A204.1 (cell line): ENCODE data around the gene BASP1.
"Not testable (repeated sequence)": the region's sequence is repeated elsewhere in the genome, so short reads cannot be mapped to it uniquely, and the experiment has no call there.

Experiments
- FAIRE-seq: peaks from 2 replicates; lab custom pipeline; 2012; peaks lifted over from hg19 to GRCh38; lab: Jason Lieb, UNC

Gene BASP1

GRCh38 chr5:17290540-17290974, 73.1 kb downstream of the BASP1 start:
- no peak for FAIRE-seq

- no peak for FAIRE-seq
Observed at GRCh38 chr5:17292434-17293015, 75.1 kb downstream of the BASP1 start.

DNA sequence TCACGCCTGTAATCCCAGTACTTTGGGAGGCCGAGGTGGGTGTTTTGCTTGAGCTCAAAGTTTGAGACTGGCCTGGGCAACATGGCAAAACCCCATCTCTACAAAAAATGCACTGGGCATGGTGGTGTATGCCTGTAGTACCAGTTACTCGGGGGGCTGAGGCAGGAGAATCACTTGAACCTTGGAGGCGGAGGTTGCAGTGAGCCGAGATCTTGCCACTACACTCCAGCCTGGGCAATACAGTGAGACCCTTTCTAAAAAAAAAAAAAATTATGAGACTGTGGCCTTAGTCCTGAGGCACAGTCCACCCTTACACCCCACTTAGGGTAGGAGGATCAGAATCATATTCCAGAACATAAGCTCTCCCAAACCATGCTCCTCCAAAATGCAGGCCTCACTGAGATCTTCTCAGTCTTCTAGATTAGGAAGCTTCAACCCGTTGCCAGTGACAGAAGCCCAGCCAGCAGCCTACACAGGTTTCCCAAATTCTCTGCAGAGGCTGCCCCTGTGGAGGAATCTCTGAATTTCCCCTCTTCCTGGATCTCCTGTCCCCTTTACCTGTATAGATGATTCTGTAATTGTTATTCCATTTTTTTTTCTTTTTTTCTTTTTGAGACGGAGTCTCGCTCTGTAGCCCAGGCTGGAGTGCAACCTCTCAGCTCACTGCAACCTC, 77.3 kb downstream of the BASP1 start:
- no peak for FAIRE-seq

DNA sequence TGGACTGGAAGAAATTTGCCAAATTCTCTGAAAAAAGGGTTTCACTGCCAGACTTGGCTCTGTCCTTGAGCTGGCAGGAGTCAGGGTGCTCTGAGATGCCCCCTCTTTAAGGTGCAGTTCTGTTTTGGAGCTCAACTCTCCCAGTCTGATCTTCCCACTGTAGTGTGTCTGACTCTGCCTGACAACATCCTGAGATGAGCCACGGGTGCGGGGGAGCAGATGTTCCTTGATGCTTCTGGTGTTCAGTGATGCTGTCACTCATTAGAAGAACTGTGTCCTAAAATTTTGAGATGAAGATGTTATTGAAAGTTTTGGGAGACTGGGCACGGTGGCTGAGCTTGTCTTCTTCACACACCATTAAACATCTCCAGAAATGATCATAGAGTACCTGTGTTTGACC, 78.2 kb downstream of the BASP1 start:
- no peak for FAIRE-seq

- FAIRE-seq = no peak
Observed at GRCh38 chr5:17302106-17302505, 84.7 kb downstream of the BASP1 start.

- no peak for FAIRE-seq
Observed at GRCh38 chr5:17302604-17303003, 85.2 kb downstream of the BASP1 start.

DNA sequence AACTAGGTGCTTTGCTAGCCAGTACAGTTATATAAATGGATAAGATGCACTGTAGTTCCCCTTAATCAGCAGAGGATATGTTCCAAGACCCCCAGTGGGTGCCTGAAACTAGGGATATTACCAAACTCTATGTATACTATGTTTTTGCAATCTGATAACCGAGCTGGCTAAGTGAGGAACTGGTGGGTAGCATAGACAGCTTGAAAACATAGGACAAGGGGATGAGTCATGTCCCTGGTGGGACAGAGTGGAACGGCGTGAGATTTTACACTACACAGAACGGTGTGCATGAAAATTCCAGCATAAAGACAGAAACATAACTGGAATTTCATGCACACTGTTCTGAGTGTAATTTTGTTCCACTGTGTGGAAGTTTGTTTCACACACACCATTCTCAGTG, 86.9 kb downstream of the BASP1 start:
- no peak for FAIRE-seq

DNA sequence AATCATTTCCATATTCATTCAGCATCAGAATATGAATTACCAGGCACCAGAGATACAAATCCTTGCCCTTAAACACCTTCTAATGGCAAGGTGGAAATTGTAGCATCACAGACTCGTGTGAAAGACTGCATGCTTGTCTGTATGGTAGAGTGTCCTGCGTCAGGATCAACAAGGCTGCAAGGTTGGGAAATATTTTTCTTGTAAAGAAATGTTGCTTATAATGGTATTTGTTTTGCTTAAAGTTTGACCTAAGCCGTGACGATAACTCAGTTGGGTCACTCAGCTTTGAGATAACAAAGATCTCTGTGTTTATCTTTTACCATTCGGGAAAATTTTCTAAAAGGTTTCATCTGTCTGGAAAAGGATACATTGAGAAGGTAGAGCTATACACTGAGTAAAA, 87.6 kb downstream of the BASP1 start:
- FAIRE-seq = no peak

DNA sequence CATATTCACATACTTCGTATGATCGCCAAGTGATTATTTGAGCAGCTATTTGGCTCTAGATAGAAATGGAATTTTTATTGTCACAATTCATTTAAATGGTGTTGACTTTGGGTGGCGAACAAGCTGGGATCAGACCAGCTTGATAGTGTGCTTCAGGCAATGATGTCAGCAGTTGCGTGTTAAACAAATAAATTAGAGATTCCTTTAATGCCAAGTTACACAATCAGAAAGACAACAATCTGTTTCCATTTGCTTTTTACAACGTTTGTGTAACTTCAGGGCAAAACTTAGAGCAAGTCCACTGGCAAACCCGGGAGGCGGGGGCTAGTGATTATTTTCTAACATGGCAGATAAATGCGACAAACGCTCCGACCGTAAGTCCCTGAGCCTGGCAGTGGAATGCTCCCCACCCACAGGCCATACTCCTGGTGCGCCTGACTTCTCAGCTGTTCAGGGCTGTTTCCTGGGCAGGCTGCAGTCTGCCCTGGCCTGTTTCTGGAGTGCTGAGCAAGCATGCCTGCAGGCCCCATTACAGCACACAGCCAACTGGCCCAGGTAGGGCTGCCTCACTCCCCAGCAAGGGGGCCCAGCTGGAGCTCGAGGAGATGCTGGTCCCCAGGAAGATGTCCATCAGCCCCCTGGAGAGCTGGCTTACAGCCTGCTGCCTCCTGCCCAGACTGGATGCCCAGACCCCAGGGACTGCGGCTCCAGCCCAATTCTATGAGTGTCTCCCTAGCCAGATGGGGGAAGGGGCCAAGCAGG, 88.7 kb downstream of the BASP1 start:
- FAIRE-seq = no peak

DNA sequence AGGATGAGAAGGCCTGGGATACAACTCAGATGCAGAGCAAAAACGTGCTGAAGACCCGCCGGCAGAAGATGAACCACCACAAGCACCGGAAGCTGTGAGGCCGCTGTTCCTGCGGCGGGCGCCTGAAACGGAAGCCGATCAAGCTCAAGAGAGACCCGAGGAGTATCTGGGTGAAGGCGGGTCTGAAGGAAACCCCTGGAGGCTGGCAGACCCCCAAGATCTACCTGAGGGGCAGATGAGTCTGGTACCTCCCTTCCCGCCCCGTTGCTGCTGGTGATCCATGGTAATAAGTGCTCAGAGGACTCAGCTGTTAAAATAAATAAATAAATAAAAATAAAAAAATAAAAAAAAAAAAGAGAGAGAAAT, 89.3 kb downstream of the BASP1 start:
- FAIRE-seq = no peak

GRCh38 chr5:17307440-17307839, 90.0 kb downstream of the BASP1 start:
- FAIRE-seq = not testable (repeated sequence)

- FAIRE-seq = no peak
Observed at GRCh38 chr5:17308326-17309065, 91.1 kb downstream of the BASP1 start.

DNA sequence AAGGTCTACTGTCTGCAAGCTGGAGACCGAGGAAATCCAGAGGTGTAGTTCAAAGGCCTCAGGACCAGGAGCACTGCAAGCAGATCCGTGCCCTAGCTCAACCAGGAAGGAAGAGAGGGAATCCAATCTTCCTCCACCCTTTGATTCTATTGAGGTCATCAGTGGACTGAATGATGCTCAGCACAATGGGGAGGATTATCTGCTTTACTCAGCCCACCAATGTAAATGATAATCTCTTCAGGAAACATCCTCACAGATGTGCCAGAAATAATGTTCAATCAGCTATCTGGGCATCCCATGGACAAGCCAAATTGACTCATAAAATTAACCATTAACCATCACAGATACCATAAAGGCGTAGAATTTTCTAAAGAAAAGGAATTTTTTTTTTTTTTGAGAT, 92.0 kb downstream of the BASP1 start:
- FAIRE-seq = no peak

DNA sequence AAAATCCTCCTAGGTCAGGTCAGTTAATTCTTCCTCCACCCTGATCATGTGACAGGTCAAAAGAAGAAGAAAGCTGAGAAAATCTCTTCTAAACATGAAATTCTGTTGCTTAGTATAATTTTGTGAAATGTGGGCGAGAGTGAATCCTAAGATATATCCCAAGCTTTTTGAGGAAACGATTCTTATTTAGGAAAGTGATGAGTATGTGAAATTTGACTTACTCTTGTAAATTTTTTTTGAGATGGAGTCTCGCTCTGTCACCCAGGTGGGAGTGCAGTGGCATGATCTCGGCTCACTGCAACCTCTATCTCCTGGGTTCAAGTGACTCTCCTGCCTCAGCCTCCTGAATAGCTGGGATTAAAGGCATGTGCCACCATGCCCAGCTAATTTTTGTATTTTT, 93.1 kb downstream of the BASP1 start:
- not testable (repeated sequence) for FAIRE-seq

GRCh38 chr5:17311811-17312210, 94.4 kb downstream of the BASP1 start:
- FAIRE-seq = not testable (repeated sequence)

DNA sequence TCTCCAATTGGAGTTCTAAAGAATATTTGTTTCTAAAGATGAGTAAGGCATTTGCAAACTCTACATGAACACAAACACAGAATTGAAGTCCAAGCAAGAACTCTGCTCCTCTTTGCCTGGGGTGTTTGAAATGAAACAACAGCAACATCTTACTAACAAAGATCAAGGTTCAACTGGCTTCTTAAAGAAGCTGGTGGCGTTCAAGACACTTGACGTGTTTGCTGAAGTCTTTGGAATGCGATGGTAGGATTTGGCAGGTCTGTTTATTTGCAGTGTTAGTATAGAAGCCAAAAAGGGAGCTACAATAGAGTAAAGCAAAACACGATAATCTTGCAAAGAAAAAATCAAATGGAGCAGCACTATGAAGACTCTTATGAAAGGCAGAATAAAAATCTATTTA, 94.9 kb downstream of the BASP1 start:
- no peak for FAIRE-seq

GRCh38 chr5:17314907-17315471, 97.6 kb downstream of the BASP1 start:
- FAIRE-seq = no peak

- FAIRE-seq = no peak
Observed at GRCh38 chr5:17315710-17316221, 98.3 kb downstream of the BASP1 start.

- FAIRE-seq = no peak
Observed at GRCh38 chr5:17316970-17317459, 99.6 kb downstream of the BASP1 start.

- FAIRE-seq = no peak
Observed at GRCh38 chr5:17317473-17317872, 100.0 kb downstream of the BASP1 start.

DNA sequence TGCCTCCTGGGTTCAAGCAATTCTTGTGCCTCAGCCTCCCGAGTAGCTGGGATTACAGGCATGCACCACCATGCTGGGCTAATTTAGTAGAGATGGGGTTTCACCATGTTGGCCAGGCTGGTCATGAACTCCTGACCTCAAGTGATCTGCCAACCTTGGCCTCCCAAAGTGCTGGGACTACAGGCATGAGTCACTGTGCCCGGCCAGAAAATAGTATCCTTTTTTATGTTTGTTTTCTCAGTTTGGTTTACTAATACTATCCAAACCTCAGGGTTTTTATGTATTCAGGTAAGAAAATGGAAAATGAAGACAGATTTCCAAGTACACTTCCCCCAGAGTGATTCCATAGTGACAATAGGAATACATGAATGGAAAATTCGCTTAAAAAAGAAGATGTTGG, 101.7 kb downstream of the BASP1 start:
- FAIRE-seq = not testable (repeated sequence)
